ENCODE results near the gene RBM19.

RBM19 gene

DNA sequence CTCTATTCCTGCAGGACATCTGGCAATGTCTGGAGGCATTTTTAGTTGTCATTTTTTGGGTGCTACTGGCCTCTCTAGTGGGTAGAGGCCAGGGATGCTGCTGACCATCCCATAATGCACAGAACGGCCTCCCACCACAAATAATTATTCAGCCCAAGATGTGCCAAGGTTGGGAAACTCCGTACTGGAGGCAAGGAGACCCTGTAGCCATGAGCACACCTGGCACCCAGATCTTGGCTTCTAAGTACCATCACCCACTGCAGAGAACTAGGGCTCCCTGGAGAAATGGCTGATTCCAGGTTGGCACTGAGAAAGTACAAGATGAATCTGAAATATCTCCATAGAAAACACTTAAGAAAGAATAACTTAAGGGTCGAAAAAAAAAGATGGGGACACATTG lies 81.7 kb downstream of the RBM19 start:
- no peak overlapping the region for H3K9ac ChIP-seq (ENCODE audit: low read depth, low read length)
- no peaks in the 10 kb centered on the region for H3K9me3 ChIP-seq (ENCODE audit: insufficient read depth, low read depth, low read length)
- H3K27me3 ChIP-seq (ENCODE audit: insufficient read depth, low read length): no peaks in the 10 kb centered on the region
- H3K4me1 ChIP-seq (ENCODE audit: insufficient read depth, low read length): no peaks in the 10 kb centered on the region; the same call in 1 of the 2 replicates
- peaks cover 5% of the 10 kb centered on the region for H3K36me3 ChIP-seq (ENCODE audit: insufficient read depth, low read depth, low read length)
- H3K27ac ChIP-seq (ENCODE audit: low read length): no peak overlapping the region
- no peak overlapping the region for H3K4me3 ChIP-seq (ENCODE audit: low read length)

DNA sequence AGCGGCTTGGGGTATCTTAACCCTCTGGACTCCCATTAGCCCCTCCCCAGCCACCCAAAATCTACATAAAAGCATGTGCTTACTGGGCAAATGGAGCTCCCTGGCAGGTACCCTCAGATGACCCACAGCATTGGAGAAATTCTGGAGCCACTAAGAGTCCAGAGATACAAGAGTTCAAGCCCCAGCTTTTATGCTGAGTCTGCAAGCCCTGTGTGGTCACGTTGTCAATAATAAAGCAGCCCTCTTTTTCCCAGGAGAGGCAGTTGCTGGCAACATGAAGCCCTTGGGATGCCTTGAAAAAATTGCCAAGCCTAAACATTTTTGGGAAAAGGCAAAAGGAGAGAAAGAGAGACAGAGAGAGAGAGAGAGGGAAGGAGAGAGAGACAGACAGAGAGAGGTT lies 83.4 kb downstream of the RBM19 start:
- Histone ChIP-seq H3K9me3 (ENCODE audit: insufficient read depth, low read depth, low read length) (no peaks in the 10 kb centered on the region), H3K27ac (ENCODE audit: low read length) (no peak overlapping the region), H3K4me1 (ENCODE audit: insufficient read depth, low read length) (no peaks in the 10 kb centered on the region), H3K4me3 (ENCODE audit: low read length) (no peak overlapping the region), H3K9ac (ENCODE audit: low read depth, low read length) (no peak overlapping the region), H3K36me3 (ENCODE audit: insufficient read depth, low read depth, low read length) (peaks cover 5% of the 10 kb centered on the region), H3K27me3 (ENCODE audit: insufficient read depth, low read length) (no peaks in the 10 kb centered on the region)

DNA sequence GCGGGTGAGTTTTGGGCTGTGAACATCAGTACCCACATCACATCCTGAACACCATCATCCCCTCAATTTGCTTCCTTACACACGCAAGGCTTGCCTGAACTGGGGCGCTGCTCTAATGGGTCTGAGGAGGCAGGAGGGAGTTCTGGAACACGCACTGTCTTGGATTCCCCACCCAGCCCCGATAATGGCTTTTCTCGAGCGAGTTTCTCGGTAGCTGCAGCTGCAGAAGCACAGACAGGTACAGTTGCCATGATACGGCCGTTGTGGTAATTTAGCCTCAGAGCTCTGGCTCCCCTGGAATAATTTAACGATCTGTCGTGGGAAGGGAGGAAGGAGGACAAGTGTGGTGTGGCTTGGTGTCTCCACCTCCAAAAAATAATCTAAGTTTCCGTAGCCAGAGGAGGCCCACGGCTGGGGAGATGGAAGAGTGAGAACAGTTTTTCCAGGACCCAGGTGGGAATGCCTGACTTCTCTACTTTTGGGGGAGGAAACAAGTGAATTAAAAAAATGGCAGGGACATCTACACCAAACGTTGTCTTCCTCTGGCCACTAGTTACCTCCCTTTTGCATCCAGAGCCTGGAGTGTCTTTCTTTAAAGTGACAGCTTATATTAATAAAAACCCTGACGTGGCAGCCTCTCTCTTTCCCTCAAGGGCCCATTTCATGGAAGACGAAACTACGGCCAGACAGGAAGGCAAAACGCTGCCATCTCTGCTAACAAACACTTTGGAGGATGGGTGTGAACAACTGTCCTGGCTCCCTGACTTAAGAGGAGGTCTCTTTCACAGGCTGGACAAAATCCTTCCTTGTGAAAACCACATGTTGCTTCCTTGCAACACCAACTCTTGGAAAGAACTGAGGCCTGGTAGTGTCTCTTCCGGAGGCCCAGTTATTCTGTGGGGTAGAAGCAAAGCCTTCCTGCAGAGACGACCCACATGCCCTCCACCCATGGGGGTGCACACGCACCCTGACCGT lies 84.8 kb downstream of the RBM19 start:
- Histone ChIP-seq H3K4me3 (ENCODE audit: low read length) (no peak overlapping the region), H3K36me3 (ENCODE audit: insufficient read depth, low read depth, low read length) (no peaks in the 10 kb centered on the region), H3K27me3 (ENCODE audit: insufficient read depth, low read length) (no peaks in the 10 kb centered on the region), H3K9ac (ENCODE audit: low read depth, low read length) (no peak overlapping the region), H3K9me3 (ENCODE audit: insufficient read depth, low read depth, low read length) (no peaks in the 10 kb centered on the region), H3K27ac (ENCODE audit: low read length) (no peak overlapping the region), H3K4me1 (ENCODE audit: insufficient read depth, low read length) (no peaks in the 10 kb centered on the region)

DNA sequence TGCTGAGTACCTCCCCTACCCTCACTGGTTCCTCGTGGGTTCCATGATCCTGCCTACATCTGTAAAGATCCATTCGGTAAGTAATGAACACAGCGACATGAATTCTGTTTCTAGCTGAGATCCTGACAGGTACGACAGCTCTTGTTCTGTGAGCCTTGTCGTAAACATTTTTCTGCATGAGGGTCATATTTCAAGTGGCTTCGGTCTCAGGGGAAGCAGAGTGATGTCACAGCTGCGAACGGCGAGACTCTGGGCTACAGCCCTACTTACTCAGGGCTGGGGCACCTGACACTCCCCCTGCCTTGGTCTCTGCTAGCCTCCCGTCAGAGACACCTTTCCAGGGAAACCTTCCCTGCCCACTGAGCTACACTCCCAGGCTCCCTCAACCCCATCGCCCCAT lies 85.8 kb downstream of the RBM19 start:
- H3K27ac ChIP-seq (ENCODE audit: low read length): no peak overlapping the region
- H3K27me3 ChIP-seq (ENCODE audit: insufficient read depth, low read length): no peaks in the 10 kb centered on the region
- no peak overlapping the region for H3K9ac ChIP-seq (ENCODE audit: low read depth, low read length)
- peaks cover 1% of the 10 kb centered on the region; the same call in 1 of the 2 replicates for H3K36me3 ChIP-seq (ENCODE audit: insufficient read depth, low read depth, low read length)
- H3K4me1 ChIP-seq (ENCODE audit: insufficient read depth, low read length): no peaks in the 10 kb centered on the region
- H3K9me3 ChIP-seq (ENCODE audit: insufficient read depth, low read depth, low read length): no peaks in the 10 kb centered on the region
- no peak overlapping the region for H3K4me3 ChIP-seq (ENCODE audit: low read length)

DNA sequence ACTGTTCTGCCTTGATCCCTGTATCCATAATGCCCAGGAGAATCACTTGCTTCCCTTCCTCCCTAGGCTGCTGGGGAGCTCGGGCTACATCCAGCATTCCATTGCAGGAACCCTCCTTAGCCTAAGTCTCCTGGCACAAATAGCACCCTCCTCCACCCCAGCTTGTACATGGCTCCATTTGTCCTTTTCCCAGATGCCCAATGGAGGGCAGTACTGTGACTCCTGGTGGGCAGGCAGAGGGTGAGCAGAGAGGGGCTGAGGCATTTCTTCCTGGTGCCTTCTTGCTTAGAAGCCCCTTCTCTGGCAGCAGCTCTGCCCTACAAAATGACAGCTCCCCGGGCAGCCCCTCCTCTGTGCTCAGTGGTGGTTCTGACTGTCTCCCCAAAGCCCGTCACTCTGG lies 86.5 kb downstream of the RBM19 start:
- no peaks in the 10 kb centered on the region for H3K9me3 ChIP-seq (ENCODE audit: insufficient read depth, low read depth, low read length)
- H3K27me3 ChIP-seq (ENCODE audit: insufficient read depth, low read length): no peaks in the 10 kb centered on the region
- H3K4me3 ChIP-seq (ENCODE audit: low read length): no peak overlapping the region
- no peak overlapping the region for H3K9ac ChIP-seq (ENCODE audit: low read depth, low read length)
- H3K36me3 ChIP-seq (ENCODE audit: insufficient read depth, low read depth, low read length): peaks cover 7% of the 10 kb centered on the region
- no peaks in the 10 kb centered on the region for H3K4me1 ChIP-seq (ENCODE audit: insufficient read depth, low read length)
- H3K27ac ChIP-seq (ENCODE audit: low read length): no peak overlapping the region

DNA sequence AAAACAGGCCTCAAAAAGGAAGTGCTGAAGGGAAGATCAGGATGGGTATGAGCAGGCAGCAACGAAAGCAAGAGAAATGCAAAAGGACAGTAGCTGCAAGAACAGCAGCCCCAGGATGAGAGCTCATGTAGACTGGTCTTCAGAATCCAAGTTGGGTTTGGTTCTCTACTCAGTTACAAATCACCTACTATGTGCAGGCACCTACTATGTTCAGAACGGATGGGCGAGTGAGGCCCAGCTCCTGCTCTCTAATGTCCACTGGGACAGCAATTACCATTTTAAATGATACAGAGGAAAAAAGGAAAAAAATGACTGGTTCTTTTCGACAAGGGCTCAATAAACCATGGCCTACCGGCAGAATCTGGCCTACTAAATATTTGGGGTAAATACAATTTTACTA lies 88.5 kb downstream of the RBM19 start:
- Histone ChIP-seq H3K27me3 (ENCODE audit: insufficient read depth, low read length) (no peaks in the 10 kb centered on the region), H3K4me1 (ENCODE audit: insufficient read depth, low read length) (no peaks in the 10 kb centered on the region), H3K9ac (ENCODE audit: low read depth, low read length) (no peak overlapping the region), H3K4me3 (ENCODE audit: low read length) (no peak overlapping the region), H3K27ac (ENCODE audit: low read length) (no peak overlapping the region), H3K9me3 (ENCODE audit: insufficient read depth, low read depth, low read length) (no peaks in the 10 kb centered on the region), H3K36me3 (ENCODE audit: insufficient read depth, low read depth, low read length) (peaks cover 16% of the 10 kb centered on the region)

DNA sequence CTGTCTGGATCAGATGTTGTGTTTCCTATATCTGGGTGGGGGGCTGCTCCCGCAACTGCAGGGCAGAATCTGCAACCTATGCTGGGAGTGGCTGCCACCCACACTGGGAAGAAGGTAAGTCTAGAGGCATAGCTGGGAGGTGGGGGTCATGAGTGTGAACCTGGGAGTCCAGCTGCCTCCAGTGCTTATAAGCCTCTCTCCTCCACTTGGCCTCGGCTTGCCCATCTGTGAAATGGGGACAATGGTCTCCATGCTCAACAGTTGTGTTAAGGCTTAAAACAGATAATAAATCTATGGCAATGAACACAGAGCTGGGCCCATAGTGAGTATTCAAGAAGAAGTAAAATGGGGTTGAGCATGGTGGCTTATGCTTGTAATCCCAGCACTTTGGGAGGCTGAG lies 90.0 kb downstream of the RBM19 start:
- no peak overlapping the region for H3K27ac ChIP-seq (ENCODE audit: low read length)
- peaks cover 16% of the 10 kb centered on the region for H3K36me3 ChIP-seq (ENCODE audit: insufficient read depth, low read depth, low read length)
- no peaks in the 10 kb centered on the region for H3K9me3 ChIP-seq (ENCODE audit: insufficient read depth, low read depth, low read length)
- no peaks in the 10 kb centered on the region for H3K4me1 ChIP-seq (ENCODE audit: insufficient read depth, low read length)
- no peak overlapping the region for H3K9ac ChIP-seq (ENCODE audit: low read depth, low read length)
- no peaks in the 10 kb centered on the region for H3K27me3 ChIP-seq (ENCODE audit: insufficient read depth, low read length)
- no peak overlapping the region for H3K4me3 ChIP-seq (ENCODE audit: low read length)

DNA sequence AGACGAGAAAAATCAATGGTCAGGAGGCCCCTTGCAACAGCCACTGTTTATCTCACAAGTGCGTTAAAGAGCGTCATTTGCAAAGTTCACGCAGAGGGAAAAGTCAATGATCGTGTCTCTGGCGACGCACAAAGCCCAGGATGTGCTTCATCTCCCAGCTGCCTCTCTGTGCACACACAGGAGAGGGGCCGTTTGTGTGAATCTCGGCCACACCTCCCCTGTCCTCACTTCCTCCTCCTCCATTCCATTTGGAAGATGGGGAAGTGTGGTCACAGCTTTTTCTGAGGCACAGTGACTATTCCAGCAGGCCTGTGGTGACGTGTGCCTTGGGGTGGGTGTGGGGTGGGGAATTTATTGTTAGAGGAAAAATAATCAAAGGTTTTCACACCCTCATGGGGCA lies 90.4 kb downstream of the RBM19 start:
- Histone ChIP-seq H3K27ac (ENCODE audit: low read length) (no peak overlapping the region), H3K9me3 (ENCODE audit: insufficient read depth, low read depth, low read length) (no peaks in the 10 kb centered on the region), H3K4me1 (ENCODE audit: insufficient read depth, low read length) (no peaks in the 10 kb centered on the region), H3K36me3 (ENCODE audit: insufficient read depth, low read depth, low read length) (peaks cover 16% of the 10 kb centered on the region), H3K27me3 (ENCODE audit: insufficient read depth, low read length) (no peaks in the 10 kb centered on the region), H3K9ac (ENCODE audit: low read depth, low read length) (no peak overlapping the region), H3K4me3 (ENCODE audit: low read length) (no peak overlapping the region)

DNA sequence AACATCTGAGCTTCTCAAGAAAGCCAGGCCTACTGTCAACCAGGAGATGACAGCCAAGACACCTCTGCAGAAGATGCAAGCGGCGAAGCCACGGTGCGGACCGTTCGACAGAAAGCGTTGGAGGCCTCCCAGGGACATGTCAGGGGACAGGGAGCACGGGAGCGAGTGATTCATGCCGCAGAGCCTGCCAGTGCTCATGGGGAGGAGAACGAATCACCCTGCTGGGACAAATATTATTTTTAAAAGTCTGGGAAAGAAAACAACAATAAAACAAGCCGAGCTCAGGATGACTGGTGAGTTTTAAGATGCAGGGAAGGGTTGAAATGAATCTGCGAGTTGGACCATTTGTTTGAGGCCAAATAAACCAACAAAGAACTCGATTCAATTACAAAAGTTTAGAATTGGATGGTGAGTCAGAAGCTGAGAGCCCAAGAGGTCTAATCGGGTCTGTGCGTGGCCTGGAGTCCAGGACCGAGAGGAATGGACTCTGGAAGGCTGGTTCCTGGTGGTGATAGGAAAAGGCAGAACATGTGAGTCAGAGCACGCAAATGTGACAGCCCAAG lies 91.0 kb downstream of the RBM19 start:
- no peak overlapping the region for H3K4me3 ChIP-seq (ENCODE audit: low read length)
- H3K27me3 ChIP-seq (ENCODE audit: insufficient read depth, low read length): no peaks in the 10 kb centered on the region
- no peak overlapping the region for H3K9ac ChIP-seq (ENCODE audit: low read depth, low read length)
- H3K27ac ChIP-seq (ENCODE audit: low read length): no peak overlapping the region
- no peaks in the 10 kb centered on the region for H3K9me3 ChIP-seq (ENCODE audit: insufficient read depth, low read depth, low read length)
- peaks cover 16% of the 10 kb centered on the region for H3K36me3 ChIP-seq (ENCODE audit: insufficient read depth, low read depth, low read length)
- H3K4me1 ChIP-seq (ENCODE audit: insufficient read depth, low read length): no peaks in the 10 kb centered on the region

DNA sequence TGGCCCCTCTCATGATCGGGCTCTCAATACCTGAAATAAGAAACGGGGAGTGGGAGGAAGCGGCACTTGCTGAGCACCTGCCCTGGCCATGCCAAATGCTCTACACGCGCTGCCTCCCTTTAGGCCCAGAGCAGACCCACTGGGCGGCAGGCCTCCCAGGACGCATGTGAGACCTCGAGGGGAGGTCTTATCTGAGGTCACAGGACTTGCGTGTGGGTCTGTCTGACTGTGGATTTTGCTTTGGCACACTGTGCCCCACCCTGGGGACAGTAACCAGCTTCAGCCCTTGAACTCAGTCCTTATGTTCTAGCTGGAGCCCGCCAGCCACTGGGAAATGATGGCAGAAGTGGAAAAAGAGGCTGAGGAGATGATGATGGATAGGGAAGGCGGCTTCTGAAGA lies 91.8 kb downstream of the RBM19 start:
- H3K4me1 ChIP-seq (ENCODE audit: insufficient read depth, low read length): no peaks in the 10 kb centered on the region
- peaks cover 16% of the 10 kb centered on the region for H3K36me3 ChIP-seq (ENCODE audit: insufficient read depth, low read depth, low read length)
- no peaks in the 10 kb centered on the region for H3K27me3 ChIP-seq (ENCODE audit: insufficient read depth, low read length)
- no peaks in the 10 kb centered on the region for H3K9me3 ChIP-seq (ENCODE audit: insufficient read depth, low read depth, low read length)
- no peak overlapping the region for H3K4me3 ChIP-seq (ENCODE audit: low read length)
- H3K27ac ChIP-seq (ENCODE audit: low read length): no peak overlapping the region
- no peak overlapping the region for H3K9ac ChIP-seq (ENCODE audit: low read depth, low read length)

DNA sequence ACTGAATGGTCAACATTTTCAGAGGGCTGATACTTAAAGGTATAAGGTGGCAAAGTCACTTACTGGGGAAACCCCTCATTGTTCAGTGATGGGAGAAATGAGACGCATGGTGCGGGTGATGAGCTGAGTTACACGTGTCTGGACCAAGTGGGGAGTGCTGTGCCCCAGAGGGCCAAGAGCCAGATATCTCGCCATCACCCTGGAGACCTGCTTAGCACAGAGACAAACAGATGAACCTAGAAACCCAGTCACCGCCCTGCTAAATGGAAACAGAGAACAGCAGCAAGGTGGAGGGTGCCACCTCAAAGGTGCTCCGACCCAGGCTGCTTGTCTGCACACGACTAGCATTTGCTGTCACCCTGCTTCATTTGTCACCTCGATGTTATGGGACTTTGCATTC lies 92.4 kb downstream of the RBM19 start:
- no peaks in the 10 kb centered on the region for H3K9me3 ChIP-seq (ENCODE audit: insufficient read depth, low read depth, low read length)
- H3K9ac ChIP-seq (ENCODE audit: low read depth, low read length): no peak overlapping the region

DNA sequence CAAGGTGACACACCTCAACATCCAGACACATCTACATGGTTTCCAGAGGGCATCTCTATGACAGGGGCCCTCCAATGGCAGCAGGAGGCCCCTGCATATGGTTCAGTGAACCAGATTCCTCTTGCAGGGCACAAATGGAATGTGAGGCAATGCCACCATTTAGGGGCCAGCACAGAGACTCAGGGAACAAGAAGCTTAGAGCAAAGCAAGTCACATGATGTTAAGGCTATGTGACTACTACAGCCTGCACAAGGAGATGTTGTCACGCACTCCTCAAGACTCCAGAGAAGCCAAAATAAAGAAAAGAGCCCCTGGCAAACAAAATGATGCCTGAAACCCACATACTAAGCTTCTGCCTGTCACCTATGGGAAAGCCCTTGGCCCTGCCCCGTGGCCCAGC lies 95.2 kb downstream of the RBM19 start:
- H3K27ac ChIP-seq (ENCODE audit: low read length): no peak overlapping the region
- no peaks in the 10 kb centered on the region for H3K9me3 ChIP-seq (ENCODE audit: insufficient read depth, low read depth, low read length)
- no peak overlapping the region for H3K4me3 ChIP-seq (ENCODE audit: low read length)
- no peak overlapping the region for H3K9ac ChIP-seq (ENCODE audit: low read depth, low read length)
- H3K36me3 ChIP-seq (ENCODE audit: insufficient read depth, low read depth, low read length): peaks cover 16% of the 10 kb centered on the region
- no peaks in the 10 kb centered on the region for H3K4me1 ChIP-seq (ENCODE audit: insufficient read depth, low read length)
- no peaks in the 10 kb centered on the region for H3K27me3 ChIP-seq (ENCODE audit: insufficient read depth, low read length)

More for the DNA sequence above, 92.4 kb downstream of the RBM19 start:
- no peak overlapping the region for H3K27ac ChIP-seq (ENCODE audit: low read length)
- H3K4me3 ChIP-seq (ENCODE audit: low read length): no peak overlapping the region
- H3K4me1 ChIP-seq (ENCODE audit: insufficient read depth, low read length): no peaks in the 10 kb centered on the region
- H3K27me3 ChIP-seq (ENCODE audit: insufficient read depth, low read length): no peaks in the 10 kb centered on the region
- peaks cover 16% of the 10 kb centered on the region for H3K36me3 ChIP-seq (ENCODE audit: insufficient read depth, low read depth, low read length)
